ENCODE results near the gene FGD3.
"Not testable (repeated sequence)": the region's sequence is repeated elsewhere in the genome, so short reads cannot be mapped to it uniquely, and the experiment has no call there.

GRCh38 chr9:92905137-92905536 is 42.2 kb upstream of the FGD3 start:
- TF ChIP-seq, protein P1, sequence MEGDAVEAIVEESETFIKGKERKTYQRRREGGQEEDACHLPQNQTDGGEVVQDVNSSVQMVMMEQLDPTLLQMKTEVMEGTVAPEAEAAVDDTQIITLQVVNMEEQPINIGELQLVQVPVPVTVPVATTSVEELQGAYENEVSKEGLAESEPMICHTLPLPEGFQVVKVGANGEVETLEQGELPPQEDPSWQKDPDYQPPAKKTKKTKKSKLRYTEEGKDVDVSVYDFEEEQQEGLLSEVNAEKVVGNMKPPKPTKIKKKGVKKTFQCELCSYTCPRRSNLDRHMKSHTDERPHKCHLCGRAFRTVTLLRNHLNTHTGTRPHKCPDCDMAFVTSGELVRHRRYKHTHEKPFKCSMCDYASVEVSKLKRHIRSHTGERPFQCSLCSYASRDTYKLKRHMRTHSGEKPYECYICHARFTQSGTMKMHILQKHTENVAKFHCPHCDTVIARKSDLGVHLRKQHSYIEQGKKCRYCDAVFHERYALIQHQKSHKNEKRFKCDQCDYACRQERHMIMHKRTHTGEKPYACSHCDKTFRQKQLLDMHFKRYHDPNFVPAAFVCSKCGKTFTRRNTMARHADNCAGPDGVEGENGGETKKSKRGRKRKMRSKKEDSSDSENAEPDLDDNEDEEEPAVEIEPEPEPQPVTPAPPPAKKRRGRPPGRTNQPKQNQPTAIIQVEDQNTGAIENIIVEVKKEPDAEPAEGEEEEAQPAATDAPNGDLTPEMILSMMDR (conservative IDR thresholded peaks at IDR 0.05), result not testable (repeated sequence)
- TF ChIP-seq EZH2 (IDR thresholded peaks at IDR 0.05; ENCODE audit: low read depth), result not testable (repeated sequence)
